NAMALWA (cell line): ENCODE measurements around the gene LRRC4C.
"Not testable (repeated sequence)": the region's sequence is repeated elsewhere in the genome, so short reads cannot be mapped to it uniquely, and the experiment has no call there.

ENCODE experiments used
- DNase-seq: peaks from one replicate; pipeline ENCODE4 v3.0.0-alpha.2; 2015; ENCODE audit warnings: low spot score

The LRRC4C gene

DNA sequence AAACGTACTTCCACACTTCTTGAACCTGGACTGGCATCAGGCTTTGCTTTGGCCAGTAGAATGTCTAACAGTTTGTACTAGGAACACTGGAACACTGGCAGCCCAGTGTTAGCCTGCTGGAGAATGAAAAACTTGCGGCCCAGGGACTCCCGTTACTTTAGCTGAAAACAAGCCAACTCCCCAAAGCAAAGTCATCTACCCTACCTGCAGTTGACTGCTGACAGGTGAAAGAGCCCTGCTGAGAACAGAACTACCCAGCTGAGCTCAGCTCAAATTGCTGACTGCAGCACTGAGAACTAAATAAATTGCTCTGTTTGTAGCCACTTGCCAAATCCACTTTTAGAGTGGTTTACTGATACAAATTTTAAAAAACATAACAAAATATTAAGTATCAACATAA, 342.5 kb downstream of the LRRC4C start:
- DNase-seq, result no peak

DNA sequence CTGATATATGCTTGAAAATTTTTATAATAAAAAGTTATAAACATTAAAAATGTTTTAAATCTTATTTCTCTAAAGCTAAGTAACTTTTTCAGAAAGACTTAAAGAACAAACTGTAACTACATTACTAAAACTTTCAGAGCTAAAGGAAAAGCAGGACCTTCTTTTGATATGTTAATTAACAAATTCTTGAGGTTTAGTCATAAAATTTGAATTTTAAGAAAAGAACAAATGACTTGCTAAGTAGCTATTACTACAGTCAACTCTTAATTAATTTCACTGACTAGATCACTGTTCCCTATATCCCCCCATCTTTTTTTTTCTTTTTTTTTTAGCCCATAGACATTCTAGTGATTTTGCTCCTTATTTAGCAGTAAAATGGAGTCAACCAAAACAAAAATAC, 344.4 kb downstream of the LRRC4C start:
- no peak for DNase-seq

DNA sequence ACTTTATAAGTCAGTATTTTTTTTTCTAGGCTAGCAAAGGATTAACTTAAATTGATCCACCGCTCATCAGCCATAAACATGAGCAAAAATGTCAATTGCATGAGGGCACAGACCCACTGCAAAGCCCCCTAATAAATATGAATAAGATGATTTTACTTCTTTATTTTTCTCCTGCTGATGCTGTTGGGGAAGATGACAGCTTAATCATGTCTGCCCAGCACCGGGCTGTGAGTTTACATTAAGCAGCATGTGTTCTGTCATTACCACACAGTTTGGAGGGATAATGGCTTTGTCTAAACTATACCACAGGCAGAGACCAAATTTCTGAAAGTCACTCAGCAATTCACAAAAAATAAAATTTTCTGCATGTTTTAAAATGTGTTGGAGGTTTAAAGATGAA, 346.3 kb downstream of the LRRC4C start:
- no peak for DNase-seq

DNA sequence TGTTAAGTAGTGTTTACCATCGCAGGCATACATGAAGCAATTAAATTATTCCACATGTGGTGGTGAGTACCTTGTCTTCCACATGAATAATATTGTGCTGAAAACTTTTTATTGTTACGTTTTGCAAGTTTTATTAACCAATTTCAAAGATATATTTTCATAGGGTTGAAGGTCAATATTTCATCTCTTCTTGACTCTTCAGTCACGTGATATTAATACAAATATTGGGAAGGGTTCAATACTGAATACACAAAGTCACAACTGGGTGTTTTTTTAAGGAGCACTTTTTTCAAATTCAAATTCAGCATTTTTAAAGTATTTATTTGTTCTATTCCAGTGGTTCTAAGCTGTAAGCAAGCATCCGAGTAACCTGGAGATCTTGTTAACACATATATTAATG, 348.9 kb downstream of the LRRC4C start:
- no peak for DNase-seq

DNA sequence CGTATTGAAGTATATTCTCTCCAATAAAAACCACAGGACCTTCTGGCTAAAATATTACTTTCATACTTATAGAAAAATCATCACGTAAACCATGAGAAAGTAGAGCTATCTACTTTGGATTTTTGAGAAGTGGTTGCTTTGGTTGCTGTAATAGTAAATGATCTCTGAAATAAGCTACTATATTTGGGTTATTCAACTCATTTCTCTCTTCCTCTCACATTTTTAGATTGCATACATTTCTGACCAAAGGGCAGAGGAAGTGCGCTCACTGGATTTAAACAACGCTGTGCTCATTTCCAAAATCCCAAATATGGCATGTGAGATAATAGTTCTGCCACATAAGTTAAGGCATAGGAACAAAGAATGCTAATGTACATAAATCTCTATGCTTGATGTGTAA, 357.0 kb downstream of the LRRC4C start:
- no peak for DNase-seq

DNA sequence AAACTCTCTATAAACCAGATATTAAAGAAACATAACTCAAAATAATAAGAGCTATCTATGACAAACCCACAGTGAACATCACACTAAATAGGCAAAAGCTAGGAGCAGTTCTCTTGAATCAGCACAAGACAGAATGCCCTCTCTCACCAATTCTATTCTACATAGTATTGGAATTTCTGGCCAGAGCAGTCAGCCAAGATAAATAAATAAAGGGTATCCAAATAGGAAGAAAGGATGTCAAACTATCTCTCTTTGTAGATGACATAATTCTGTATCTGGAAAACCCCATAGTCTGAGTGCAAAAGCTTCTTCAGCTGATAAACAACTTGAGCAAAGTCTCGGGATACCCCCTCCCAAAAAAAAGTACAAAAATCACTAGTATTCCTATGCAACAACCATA, 359.8 kb downstream of the LRRC4C start:
- no peak for DNase-seq

DNA sequence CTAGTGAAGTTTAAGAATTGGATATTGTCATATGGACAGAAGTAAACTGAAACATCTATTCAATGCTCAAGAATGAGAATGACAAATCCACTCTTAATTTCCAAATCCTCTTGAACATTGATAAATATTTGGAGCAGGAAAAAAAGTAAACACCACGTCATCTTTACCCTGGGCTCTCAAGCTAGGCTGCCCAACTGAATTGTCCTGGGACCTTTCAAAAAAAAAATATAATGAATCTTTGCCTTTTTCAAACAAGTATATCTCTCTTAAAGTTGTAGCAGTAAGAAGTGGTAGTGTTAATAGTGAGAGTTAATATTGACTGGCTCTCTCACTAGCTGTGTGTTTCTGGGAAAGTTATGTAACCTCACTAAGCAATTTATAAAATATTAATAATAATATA, 374.3 kb downstream of the LRRC4C start:
- no peak for DNase-seq

DNA sequence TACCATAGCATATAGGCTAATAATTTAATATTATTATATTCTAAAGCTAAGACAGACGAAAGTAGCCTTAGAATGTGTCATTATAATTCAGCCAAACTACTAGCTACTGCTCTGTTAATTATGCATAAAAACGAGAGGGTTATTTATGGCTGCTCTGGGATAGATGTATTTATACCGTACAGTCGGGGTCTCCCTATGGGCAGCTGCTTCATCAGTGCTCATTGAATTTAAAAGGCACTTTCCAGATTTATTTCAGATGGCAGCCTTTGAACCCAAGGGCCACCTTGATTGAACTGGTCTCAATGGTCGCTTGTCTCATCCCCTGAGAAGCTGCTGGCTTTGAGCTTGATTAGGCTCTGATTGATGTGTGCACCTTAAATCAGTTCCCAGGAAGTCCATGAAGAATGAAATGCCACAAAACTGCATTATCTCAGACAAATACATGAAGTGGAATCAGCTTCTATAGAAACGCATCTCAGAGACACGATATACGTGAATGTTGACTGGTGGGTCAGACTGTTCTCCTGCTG, 377.6 kb downstream of the LRRC4C start:
- DNase-seq, result no peak

DNA sequence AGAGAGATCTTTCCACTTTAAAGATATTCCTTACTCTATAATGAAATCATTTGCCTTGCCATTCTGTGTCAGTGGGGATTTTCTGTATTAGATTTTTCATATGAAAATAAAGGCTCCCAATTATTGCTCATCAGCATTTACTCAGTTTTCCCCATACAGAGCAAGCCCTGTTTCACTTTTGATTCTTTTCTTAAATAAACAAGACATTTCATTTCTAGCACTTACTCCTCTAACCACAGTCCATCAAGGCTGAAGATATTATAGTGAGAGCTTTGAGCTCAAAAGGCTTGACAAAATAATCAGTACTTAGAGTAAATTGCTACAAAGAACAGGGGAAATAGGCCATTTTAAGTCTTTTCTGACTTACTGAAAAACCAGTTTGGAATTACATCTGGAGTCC, 385.1 kb downstream of the LRRC4C start:
- no peak for DNase-seq

DNA sequence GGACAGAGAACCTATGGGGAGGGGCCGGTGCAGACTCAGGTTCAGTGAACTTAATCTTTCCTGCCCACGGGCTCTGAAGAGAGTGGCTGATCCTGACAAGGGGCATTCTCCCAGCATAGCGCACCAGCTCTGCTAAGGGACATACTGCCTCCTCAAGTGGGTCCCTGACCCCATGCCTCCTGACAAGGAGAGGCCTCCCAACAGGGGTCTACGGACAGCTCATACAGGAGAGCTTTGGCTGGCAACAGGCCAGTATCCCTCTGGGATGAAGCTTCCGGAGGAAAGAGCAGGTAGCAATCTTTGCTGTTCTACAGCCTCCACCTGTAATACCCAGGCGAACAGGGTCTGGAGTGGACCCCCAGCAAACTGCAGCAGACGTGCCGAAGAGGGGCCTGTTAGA, 394.0 kb downstream of the LRRC4C start:
- no peak for DNase-seq

DNA sequence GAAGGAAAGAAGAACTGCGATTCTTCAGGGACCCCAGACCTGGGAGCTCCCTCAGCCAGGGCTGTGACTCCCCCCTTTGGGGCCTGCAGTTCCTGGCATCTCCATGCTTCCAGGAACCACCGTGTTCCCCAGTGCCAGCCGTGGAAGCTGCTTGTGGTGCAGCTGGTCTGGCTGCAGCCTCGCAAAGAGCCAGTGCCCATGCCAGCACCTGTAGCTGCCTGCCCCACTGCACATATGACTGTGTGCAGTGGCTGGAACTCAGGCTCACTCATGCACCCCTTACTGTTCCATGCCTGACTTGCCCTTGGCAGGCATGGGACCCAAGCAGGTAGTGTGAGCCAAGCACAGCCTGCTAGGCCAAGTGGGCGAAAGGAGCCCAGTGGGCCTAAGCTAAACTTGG, 401.3 kb downstream of the LRRC4C start:
- no peak for DNase-seq

DNA sequence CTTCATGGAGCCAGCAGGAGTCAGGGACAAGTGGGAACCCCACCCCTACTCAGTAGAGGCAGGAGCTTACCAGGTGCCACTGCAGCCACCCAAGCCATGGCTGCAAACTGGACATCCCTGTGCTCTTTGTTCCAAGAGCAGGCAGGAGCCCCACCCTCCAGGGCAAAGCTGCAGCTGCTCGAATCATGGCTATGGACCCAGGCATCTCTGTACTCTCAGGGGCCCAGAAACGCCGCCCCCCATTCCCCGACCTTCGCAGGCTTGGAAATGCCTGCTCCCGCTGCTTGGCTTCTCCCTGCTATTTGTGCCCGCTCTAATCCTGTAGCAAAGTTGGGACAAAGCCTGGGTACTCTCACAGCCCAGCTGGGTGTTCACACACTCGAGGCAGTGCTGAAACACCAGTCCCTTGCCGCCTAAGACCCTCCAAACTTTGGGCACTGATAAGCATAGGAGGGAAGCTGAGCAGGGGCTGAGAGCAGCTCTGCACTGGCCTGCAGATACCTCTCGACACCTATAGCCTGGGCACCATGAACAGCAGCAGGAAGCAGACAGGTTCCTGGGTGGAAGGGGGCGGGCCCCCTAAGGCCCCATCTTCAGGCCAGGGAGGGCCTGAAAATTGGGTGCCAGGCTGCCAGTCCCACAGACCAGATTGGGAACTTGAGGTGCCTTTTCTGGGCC, 402.4 kb downstream of the LRRC4C start:
- no peak for DNase-seq

DNA sequence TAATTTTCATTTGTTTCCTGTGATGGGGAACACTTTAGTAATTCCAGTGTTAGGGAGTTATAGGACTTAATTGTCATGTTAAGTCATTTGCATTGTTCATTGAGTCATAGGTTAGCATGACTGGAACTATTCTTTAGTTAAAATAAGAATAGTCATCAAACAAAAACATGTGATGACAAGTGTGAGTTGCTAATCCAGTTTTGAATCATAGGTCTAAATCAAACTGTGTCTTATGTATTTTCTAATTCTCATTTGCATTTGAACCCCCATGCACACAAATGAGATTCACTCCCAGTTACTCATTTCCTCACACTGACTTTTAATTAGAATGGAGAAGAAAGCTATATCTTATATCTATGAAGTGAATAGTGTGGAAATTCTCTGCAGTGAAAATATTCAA, 405.6 kb downstream of the LRRC4C start:
- DNase-seq, result no peak

DNA sequence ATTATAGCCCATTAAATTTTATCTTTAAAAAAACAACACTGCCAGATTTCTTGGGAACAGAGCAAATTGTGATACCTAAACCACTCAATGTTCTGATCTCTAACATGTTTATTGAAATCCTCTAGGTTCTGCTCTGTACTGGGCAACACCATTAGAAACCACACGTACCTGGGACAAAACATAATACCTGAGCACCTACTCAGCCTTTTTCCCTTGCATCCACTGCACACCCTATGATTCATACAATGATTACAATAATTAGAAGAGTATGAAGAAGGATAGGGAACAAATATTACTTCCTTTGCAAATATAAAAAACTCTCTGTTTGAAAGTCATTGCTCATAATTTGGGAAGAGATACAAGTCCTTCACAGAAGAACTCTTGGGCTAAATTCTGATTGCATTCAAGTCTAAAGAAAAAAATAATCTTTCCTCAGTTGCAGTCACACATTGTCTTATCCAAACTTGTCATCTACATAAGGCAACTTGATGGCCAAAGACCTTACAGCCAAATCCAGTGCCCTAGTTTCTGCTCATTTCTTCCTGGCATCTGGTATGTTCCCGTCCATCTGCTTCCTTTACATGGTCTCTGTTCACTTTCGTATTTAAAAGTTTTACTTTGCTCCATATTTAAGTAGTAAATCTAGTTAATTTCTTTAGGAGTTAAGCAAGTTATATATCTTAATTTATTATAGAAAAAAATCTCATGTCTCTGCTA, 407.4 kb downstream of the LRRC4C start:
- no peak for DNase-seq

DNA sequence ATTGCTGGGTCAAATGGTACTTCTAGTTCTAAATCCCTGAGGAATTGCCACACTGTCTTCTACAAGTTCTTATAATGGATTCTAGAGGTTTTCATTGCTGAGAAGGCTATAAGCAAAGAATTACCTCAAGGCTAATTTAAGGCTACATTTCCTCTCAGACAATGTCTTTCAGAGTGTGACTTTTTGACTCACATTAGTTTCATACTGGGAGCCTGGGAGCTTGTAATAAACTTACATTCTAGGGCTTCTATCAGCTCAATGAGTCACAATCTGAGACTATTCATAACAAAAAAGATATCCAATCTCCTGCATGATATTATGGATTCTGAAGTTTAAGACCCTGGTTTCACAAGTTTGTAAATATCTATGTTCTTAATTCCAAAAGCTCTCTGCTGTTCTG, 408.7 kb downstream of the LRRC4C start:
- no peak for DNase-seq

DNA sequence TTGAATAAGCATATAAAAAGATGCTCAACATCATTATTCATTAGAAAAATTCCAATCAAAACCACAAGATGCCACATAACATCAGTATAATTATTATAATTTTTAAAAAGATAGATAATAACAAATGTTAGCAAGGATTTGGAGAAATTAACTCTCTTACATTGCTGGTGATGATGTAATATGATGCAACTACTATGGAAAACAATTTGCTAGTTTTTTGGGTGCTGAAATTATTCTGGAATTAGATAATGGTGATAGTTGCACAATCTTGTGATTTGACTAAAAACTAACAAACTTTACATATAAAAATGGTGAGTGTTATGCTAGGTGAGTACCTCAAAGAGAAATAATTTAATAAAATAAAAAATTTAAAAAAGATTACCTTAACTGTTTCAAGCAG, 412.2 kb downstream of the LRRC4C start:
- DNase-seq, result no peak

DNA sequence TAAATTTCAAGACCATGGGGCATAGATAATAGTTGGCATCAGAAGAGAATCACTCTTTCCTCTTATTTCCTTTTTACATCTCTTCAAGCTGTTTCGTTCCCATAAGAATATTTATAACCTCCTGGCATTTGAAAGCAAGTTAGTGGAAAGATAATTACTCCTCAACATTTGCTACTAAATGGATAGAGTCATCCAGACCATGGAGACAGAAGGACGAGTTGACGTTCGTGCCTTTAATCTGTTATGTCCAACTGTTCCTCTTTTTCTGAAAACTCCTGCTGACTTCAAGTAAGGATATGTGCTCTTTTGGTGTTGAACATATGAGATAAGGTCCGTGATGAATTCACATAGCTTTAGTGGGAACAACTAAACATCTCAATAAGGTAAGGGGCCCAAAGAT, 414.2 kb downstream of the LRRC4C start:
- no peak for DNase-seq

DNA sequence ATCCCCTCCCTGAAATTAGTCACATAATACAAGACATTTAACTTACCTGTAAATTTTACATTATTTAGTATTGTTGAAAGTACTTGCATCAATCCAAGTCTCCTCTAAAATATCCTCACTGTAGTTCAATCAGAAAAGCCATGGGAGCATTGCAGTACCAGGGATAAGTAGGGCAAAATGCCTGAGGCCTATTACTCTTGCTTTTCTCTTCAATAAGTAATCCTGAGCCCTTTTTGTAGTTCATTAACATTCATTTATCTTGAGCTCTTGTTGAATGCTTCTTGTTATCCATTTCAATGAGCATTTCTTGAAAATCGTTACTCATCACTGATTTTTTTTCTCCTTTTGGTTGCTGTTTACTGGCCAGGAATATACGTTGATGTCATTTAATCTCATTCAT, 414.7 kb downstream of the LRRC4C start:
- DNase-seq, result no peak

DNA sequence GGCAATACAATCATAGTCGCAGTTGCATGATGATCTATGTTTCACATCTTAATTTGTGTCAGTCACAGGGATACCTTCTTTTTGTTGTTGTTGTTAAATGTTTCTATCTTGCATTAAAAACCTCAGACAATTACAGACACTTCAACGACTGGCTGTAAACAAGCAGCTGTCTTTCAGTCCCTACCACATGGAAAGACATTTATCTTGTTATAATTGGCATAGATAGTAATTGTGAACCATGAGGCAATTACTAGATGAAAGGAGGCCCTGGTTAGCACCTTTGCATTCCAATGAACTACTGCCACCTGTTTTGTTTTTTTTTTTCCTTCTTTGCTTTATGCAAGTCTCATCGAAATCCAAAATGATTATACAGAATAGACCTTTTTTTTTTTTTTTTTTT, 416.8 kb downstream of the LRRC4C start:
- DNase-seq, result no peak

DNA sequence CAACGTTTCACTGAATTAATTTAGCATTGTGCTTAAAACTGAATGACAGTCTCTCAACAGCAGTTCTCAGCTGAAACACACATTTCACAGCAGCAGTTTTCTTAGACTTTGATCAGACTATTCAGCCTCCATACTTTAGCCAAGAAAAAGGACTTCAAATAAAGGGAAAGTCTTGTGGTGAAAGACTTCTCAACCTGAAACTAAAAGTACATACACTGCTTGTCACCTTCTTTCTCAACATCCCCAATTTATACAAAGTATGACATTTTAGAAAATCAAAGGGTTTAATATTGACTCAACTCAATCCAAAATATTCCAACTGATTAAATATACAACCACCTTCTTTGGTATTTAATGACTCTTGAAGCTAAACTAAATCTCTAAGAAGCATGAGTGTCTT, 419.0 kb downstream of the LRRC4C start:
- DNase-seq, result no peak

DNA sequence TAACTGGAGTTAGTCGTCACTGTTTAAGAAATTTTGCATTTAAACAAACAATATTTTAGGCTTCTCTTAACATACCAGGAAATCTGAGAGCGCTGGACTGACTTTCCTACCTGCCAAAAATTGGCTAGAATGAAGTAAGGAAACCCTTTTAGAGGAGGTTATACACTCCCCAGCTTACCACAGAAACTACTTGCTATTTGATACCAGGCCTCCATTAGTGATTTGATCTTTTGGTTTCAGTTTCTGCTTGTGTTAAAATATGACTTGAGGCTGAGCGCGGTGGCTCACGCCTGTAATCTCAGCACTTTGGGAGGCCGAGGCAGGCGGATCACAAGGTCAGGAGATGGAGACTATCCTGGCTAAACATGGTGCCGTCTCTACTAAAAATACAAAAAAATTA, 419.9 kb downstream of the LRRC4C start:
- DNase-seq, result no peak

DNA sequence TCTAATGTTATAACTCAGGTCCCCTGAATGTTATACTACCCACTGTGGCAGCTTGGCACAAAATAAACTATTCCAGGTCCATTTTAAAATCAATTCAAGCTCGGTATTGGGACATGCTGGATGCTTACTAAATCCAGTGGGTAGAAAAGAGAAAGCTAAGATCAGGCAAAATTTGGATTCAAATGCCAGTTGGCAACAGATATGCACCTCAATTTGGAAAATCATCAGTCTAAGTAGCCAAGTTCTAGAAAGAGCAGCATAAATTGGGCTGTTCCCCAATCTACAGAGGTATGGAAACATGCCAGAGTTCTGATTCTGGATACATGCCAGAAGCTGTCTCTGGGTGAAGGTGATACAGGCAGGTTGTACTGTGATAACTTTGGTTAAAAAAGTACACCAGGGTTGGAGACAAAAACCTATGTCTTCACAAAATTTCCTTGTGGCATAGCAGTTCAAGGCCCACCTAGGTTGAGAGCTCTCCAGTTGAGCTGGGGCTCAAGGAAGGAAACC, 427.8 kb downstream of the LRRC4C start:
- no peak for DNase-seq

DNA sequence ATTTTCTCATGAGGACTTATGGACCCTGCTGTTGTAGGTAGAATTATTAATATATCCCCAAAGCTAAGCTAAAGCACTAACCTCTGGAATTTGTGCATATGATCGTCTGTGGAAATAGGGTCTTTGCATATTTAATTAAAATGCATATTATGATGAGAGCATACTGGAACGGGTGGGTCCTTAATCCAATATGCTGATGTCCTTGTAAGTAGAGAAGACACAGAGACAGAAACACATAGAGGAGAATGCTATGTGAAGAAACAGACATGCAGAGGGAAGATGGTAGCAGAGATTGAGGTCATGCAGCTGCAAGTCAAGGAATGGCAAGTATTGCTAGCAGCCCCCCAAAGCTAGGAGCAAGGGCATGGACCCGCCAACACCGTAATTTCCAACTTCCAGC, 439.2 kb downstream of the LRRC4C start:
- no peak for DNase-seq

DNA sequence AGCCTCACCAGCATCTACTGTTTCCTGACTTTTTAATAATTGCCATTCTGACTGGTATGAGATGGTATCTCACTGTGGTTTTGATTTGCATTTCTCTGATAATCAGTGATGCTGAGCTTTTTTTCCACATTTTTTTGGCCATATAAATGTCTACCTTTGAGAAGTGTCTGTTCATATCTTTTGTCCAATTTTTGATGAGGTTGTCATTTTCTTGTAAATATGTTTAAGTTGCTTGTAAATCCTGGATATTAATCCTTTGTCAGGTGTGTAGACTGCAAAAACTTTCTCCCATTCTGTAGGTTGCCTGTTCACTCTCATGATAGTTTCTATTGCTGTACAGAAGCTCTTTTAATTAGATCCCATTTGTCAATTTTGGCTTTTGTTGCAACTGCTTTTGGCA, 439.8 kb downstream of the LRRC4C start:
- DNase-seq, result not testable (repeated sequence)
